Osteoblast (primary cell): ENCODE results near the gene SERPINA1. TPM values are rescaled to one million over a fixed set of nuclear protein-coding genes. Genes with fewer than 3 reads are reported as not detected.

Experiments used
- DNase-seq: peaks from one replicate; pipeline ENCODE4 v3.0.0; 2011; ENCODE audit warnings: low spot score, mixed read lengths; ENCODE audit not compliant: insufficient read length; ENCODE audit errors: missing footprints
- H2AFZ ChIP-seq: 2 replicates; pipeline ENCODE4 v1.6.0; 2011; ENCODE audit warnings: mild to moderate bottlenecking, low read length
- H3K27ac ChIP-seq: 2 replicates; pipeline ENCODE4 v1.5.1; 2011; ENCODE audit warnings: mild to moderate bottlenecking, low read depth, low read length, moderate library complexity
- H3K27me3 ChIP-seq: 2 replicates; pipeline ENCODE4 v1.6.0; 2012; ENCODE audit warnings: mild to moderate bottlenecking, control low read depth, inconsistent platforms, low read length, moderate library complexity; ENCODE audit not compliant: insufficient read depth
- H3K36me3 ChIP-seq: 2 replicates; pipeline ENCODE4 v1.5.1; 2011; ENCODE audit warnings: mild to moderate bottlenecking, low read length, control low read depth, moderate library complexity; ENCODE audit not compliant: insufficient read depth
- H3K4me1 ChIP-seq: 2 replicates; pipeline ENCODE4 v1.5.1; 2011; ENCODE audit warnings: mild to moderate bottlenecking, low read length, control low read depth, moderate library complexity; ENCODE audit not compliant: insufficient read depth
- H3K4me2 ChIP-seq: 2 replicates; pipeline ENCODE4 v1.6.0; 2011; ENCODE audit warnings: mild to moderate bottlenecking, low read length; ENCODE audit not compliant: insufficient read depth
- H3K4me3 ChIP-seq: fragments of 200-600 bp; sonication (generic); 3 replicates; pipeline ENCODE4 v1.5.1; 2012; ENCODE audit warnings: mild to moderate bottlenecking, low read length, inconsistent platforms; ENCODE audit not compliant: insufficient read depth
- H3K79me2 ChIP-seq: 2 replicates; pipeline ENCODE4 v1.6.0; 2012; ENCODE audit warnings: mild to moderate bottlenecking, low read length, control low read depth, inconsistent platforms; ENCODE audit not compliant: insufficient read depth
- H3K9me3 ChIP-seq: 2 replicates; pipeline ENCODE4 v1.5.1; 2011; ENCODE audit warnings: low read depth, low read length, control low read depth
- H4K20me1 ChIP-seq: 2 replicates; pipeline ENCODE4 v1.6.0; 2012; ENCODE audit warnings: mild to moderate bottlenecking, low read length, control low read depth; ENCODE audit not compliant: insufficient read depth
- CTCF ChIP-seq: IDR thresholded peaks from 2 replicates; pipeline ENCODE4 v1.5.1; 2011; ENCODE audit warnings: mild to moderate bottlenecking, low read depth, low read length, moderate library complexity; ENCODE audit errors: extremely low read depth
- total RNA-seq: library from RNA; depleted of rRNA; stranded (reverse); fragments of >200 nt; gene quantifications from 2 replicates; pipeline ENCODE4 v1.2.3, GENCODE V29; 2012

Gene SERPINA1
- total RNA-seq, 1 donor, result 1.4 TPM

DNA sequence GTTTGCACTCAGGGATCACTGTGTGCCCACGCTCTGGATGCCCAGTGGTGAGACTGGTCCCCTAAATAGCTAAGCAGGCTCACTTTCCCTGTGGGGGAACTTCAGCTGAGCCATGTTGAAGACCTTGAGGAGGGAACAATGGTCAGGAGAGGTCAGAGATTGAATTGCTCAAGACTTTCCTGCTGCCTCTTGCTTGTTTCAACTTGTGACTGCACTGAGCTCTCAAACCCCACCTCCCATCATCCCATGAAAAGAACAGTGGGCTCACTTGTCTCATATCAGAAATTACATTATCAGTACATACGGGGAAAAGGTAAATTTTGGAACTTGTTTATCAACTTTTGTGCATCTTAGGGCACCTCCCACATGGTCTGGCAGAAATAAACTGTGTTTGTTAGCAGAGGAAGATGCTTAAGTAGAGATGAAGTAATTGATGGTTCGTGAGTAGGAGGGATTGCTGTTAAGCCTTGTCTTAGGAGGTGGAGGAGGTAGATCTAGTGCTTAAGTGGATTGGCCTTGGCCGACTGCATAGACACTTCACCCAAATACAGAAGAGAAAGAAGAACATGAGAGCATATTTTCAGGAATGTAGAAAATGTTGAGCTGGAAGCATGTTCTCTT is 15.0 kb upstream of the SERPINA1 start:
- Histone ChIP-seq H3K9me3 (no peaks in the 10 kb centered on the region), H3K4me2 (no peak overlapping the region), H3K27ac (no peak overlapping the region), H3K27me3 (no peaks in the 10 kb centered on the region), H3K36me3 (no peaks in the 10 kb centered on the region), H2AFZ (no peak overlapping the region), H4K20me1 (no peaks in the 10 kb centered on the region), H3K79me2 (no peaks in the 10 kb centered on the region), H3K4me1 (peaks cover 13% of the 10 kb centered on the region), H3K4me3 (no peak overlapping the region)
- DNase-seq, result no peak
- no peak for TF ChIP-seq CTCF

DNA sequence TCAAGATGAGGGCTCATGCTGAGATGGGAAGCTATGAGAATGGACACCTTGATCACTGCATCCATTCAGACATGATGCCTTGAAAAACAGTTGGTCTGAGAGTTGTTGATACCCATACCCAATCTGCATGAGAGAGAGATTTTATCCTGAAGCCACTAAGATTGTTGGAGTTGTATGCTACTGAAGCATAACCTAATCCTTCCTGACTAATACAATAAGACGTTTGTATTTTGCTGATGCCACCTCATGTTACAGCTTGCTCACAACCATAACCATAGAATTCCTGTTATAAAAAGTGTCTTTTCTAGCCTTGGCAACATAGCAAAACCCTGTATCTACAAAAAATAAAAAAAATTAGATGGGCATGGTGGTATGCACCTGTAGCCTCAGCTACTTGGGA is 12.7 kb upstream of the SERPINA1 start:
- DNase-seq, result no peak
- H3K27me3 ChIP-seq, result no peaks in the 10 kb centered on the region
- no peak overlapping the region for H2AFZ ChIP-seq
- no peaks in the 10 kb centered on the region for H4K20me1 ChIP-seq
- no peaks in the 10 kb centered on the region for H3K79me2 ChIP-seq
- no peak overlapping the region for H3K4me3 ChIP-seq
- no peaks in the 10 kb centered on the region for H3K36me3 ChIP-seq
- peak overlapping the region; percentile 32 for H3K27ac ChIP-seq
- peaks cover 9% of the 10 kb centered on the region for H3K4me1 ChIP-seq
- H3K9me3 ChIP-seq, result no peaks in the 10 kb centered on the region
- TF ChIP-seq CTCF, result no peak
- H3K4me2 ChIP-seq, result no peak overlapping the region

- Histone ChIP-seq H3K9me3 (no peaks in the 10 kb centered on the region), H4K20me1 (no peaks in the 10 kb centered on the region), H3K36me3 (no peaks in the 10 kb centered on the region), H3K27me3 (no peaks in the 10 kb centered on the region), H3K4me1 (peaks cover 9% of the 10 kb centered on the region), H3K79me2 (no peaks in the 10 kb centered on the region), H3K4me3 (no peak overlapping the region), H3K27ac (no peak overlapping the region), H2AFZ (no peak overlapping the region), H3K4me2 (no peak overlapping the region)
- TF ChIP-seq CTCF, result no peak
- no peak for DNase-seq
Measured at GRCh38 chr14:94400422-94400841, 12.0 kb upstream of the SERPINA1 start.

GRCh38 chr14:94398536-94398935 is 10.1 kb upstream of the SERPINA1 start:
- H3K4me1 ChIP-seq, result peaks cover 19% of the 10 kb centered on the region
- H3K4me3 ChIP-seq, result no peak overlapping the region
- no peaks in the 10 kb centered on the region for H4K20me1 ChIP-seq
- H2AFZ ChIP-seq, result no peak overlapping the region
- H3K79me2 ChIP-seq, result no peaks in the 10 kb centered on the region
- H3K27me3 ChIP-seq, result no peaks in the 10 kb centered on the region
- no peak overlapping the region for H3K27ac ChIP-seq
- no peaks in the 10 kb centered on the region for H3K36me3 ChIP-seq
- H3K9me3 ChIP-seq, result no peaks in the 10 kb centered on the region
- H3K4me2 ChIP-seq, result no peak overlapping the region
- no peak for DNase-seq
- no peak for TF ChIP-seq CTCF
